ENCODE results near the gene GALNT10. TPM values are rescaled to one million over a fixed set of nuclear protein-coding genes. Genes with fewer than 3 reads are reported as not detected.

The GALNT10 gene
- total RNA-seq, 1 donor from 2014 or later = 178 TPM

DNA sequence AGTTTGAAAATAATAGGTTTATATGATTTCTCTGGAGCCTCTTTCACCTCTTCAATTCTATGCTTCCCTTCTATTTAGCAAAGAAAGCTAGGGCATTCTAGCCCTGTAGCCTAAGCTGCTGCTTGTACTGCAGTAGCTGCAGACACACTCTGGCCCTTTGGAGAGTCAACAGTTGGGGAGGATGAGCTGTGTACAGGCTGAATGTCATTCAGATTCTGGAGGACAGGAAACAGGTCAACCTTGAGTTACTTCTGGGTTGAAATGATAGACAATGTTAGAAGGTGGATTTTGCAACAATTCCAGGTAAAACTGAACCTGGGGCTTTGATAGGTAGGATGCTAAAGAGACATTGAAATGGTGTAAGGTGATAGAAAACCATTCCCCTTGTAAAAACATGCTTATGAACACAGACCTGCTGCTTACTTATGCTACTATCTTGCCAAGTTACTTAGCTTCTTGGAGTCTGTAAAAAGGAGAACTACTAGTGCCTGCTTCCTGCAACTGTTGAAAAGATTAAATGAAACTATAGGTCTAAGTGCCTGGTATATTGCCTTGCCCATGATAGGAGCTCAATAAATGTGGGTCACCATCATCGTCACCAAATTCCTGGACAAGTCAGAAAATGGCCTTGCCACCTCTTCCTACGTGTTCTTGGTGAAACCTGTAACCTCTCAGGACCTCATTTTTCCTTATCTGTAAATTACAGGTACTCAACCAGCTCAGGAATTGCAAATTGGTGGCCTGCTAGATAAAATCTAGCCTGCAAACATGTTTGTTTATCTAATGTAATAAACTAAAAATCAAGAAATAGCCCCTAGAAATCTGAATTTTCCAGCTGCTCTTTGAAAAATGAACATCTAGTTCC lies 83.7 kb downstream of the GALNT10 start:
- Mint-ChIP-seq H3K36me3 (ENCODE audit: unreplicated experiment) (peaks cover 3% of the 10 kb centered on the region), H3K4me1 (ENCODE audit: unreplicated experiment) (peaks cover 54% of the 10 kb centered on the region), H3K9me3 (ENCODE audit: unreplicated experiment) (no peaks in the 10 kb centered on the region), H3K27ac (ENCODE audit: unreplicated experiment) (no peak overlapping the region), H3K27me3 (ENCODE audit: unreplicated experiment) (no peaks in the 10 kb centered on the region), H3K4me3 (ENCODE audit: unreplicated experiment) (no peak overlapping the region)
- TF ChIP-seq, protein P1, sequence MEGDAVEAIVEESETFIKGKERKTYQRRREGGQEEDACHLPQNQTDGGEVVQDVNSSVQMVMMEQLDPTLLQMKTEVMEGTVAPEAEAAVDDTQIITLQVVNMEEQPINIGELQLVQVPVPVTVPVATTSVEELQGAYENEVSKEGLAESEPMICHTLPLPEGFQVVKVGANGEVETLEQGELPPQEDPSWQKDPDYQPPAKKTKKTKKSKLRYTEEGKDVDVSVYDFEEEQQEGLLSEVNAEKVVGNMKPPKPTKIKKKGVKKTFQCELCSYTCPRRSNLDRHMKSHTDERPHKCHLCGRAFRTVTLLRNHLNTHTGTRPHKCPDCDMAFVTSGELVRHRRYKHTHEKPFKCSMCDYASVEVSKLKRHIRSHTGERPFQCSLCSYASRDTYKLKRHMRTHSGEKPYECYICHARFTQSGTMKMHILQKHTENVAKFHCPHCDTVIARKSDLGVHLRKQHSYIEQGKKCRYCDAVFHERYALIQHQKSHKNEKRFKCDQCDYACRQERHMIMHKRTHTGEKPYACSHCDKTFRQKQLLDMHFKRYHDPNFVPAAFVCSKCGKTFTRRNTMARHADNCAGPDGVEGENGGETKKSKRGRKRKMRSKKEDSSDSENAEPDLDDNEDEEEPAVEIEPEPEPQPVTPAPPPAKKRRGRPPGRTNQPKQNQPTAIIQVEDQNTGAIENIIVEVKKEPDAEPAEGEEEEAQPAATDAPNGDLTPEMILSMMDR (IDR thresholded peaks at IDR 0.05) = no peak
- DNase-seq (ENCODE audit: extremely low spot score, unreplicated experiment) = no peak

DNA sequence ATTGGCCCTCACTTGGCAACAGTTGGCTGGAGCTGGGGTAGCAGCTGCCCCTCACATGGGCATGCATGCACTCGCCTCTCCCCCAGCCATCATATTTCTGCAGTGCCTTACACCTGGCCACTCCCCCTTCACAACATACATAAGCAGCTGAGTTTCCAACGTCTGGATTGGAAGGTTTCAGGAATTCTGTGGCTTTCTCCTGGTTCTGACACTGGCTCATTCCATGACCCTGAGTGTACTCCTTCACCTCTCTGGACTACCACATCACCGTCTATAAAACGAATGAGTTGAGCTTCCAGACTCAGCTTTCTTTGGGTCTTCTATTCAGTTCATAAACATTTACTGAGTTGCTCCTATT lies 84.3 kb downstream of the GALNT10 start:
- peaks cover 3% of the 10 kb centered on the region for H3K36me3 Mint-ChIP-seq (ENCODE audit: unreplicated experiment)
- DNase-seq (ENCODE audit: extremely low spot score, unreplicated experiment) = no peak
- no peak overlapping the region for H3K27ac Mint-ChIP-seq (ENCODE audit: unreplicated experiment)
- H3K9me3 Mint-ChIP-seq (ENCODE audit: unreplicated experiment) = no peaks in the 10 kb centered on the region
- H3K27me3 Mint-ChIP-seq (ENCODE audit: unreplicated experiment) = no peaks in the 10 kb centered on the region
- TF ChIP-seq, protein P1 (IDR thresholded peaks at IDR 0.05) = no peak
- H3K4me3 Mint-ChIP-seq (ENCODE audit: unreplicated experiment) = no peak overlapping the region
- H3K4me1 Mint-ChIP-seq (ENCODE audit: unreplicated experiment) = peaks cover 54% of the 10 kb centered on the region

DNA sequence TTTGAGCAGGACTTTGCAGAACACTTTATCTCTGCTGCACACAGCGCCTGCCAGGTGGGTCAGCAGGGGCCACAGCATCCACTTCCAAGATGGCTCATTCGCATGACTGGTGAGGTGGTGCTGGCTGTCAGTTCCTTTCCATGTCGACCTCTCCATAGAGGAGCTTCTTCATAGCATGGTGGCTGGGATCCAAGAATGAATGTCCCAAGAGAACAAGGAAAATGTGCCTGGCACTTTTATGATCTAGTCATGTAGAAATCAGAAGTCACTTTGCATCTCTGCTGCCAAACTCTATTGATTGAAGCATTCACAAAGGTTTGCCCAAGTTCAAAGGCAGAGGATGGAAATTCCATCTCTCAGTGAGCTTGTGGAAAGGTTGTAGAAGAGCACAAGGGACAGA lies 85.0 kb downstream of the GALNT10 start:
- peaks cover 3% of the 10 kb centered on the region for H3K36me3 Mint-ChIP-seq (ENCODE audit: unreplicated experiment)
- DNase-seq (ENCODE audit: extremely low spot score, unreplicated experiment) = no peak
- no peaks in the 10 kb centered on the region for H3K9me3 Mint-ChIP-seq (ENCODE audit: unreplicated experiment)
- TF ChIP-seq, protein P1 (IDR thresholded peaks at IDR 0.05) = no peak
- peaks cover 54% of the 10 kb centered on the region for H3K4me1 Mint-ChIP-seq (ENCODE audit: unreplicated experiment)
- no peak overlapping the region for H3K27ac Mint-ChIP-seq (ENCODE audit: unreplicated experiment)
- H3K27me3 Mint-ChIP-seq (ENCODE audit: unreplicated experiment) = no peaks in the 10 kb centered on the region
- H3K4me3 Mint-ChIP-seq (ENCODE audit: unreplicated experiment) = no peak overlapping the region

DNA sequence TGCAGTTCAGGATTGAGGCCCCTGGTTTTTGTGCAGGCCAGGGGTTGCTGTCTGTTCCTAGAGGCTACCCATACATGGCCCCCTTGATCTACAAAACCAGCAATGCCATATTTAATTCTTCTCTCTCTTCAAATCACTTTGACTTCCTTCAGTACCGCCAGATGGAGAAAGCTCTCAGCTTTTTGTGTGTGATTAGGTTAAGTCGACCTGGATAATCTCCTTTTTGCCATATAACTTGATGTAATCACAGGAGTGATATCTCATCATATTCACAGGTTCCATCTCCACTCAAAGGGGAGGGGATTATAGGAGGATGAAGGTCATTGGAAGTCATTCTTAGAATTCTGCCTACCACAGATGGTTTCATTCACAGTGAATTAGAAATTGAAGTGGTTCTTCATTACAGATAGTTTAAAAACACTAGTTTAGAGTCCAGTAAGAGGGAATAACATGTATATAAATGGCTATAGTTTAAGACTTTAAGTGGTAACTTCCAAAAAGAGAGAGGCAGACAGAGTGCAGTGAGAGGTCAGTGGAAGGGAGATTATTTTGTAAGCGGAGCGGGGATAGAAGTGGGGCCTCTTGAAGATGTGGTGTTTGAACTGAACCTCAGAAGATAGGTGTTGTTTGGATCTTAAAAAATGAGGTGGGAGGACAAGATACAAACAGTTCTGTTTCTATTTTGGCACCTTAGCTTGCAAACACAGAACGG lies 85.9 kb downstream of the GALNT10 start:
- Mint-ChIP-seq H3K27me3 (ENCODE audit: unreplicated experiment) (no peaks in the 10 kb centered on the region), H3K27ac (ENCODE audit: unreplicated experiment) (peak overlapping the region; percentile 63), H3K4me1 (ENCODE audit: unreplicated experiment) (peaks cover 53% of the 10 kb centered on the region), H3K9me3 (ENCODE audit: unreplicated experiment) (no peaks in the 10 kb centered on the region), H3K4me3 (ENCODE audit: unreplicated experiment) (no peak overlapping the region), H3K36me3 (ENCODE audit: unreplicated experiment) (peaks cover 3% of the 10 kb centered on the region)
- no peak for DNase-seq (ENCODE audit: extremely low spot score, unreplicated experiment)
- TF ChIP-seq, protein P1 (IDR thresholded peaks at IDR 0.05) = no peak

DNA sequence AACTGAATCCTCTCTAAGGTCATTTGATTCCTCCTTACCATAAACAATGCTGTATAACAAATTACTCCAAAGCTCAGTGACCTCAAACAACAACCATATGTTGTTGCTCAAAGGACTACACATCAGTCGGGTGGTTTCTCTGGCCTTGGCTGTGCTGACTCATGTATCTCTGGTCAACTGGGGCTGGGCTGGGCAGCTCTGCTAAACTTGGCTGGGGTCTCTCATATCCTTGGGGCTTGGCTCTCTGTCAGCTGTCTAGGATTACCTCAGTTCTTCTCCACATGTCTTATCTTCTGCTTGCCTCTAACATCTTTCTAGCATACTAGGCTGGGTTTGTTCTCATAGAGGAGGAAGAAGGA lies 86.4 kb downstream of the GALNT10 start:
- no peak for DNase-seq (ENCODE audit: extremely low spot score, unreplicated experiment)
- Mint-ChIP-seq H3K27me3 (ENCODE audit: unreplicated experiment) (no peaks in the 10 kb centered on the region), H3K36me3 (ENCODE audit: unreplicated experiment) (peaks cover 3% of the 10 kb centered on the region), H3K4me1 (ENCODE audit: unreplicated experiment) (peaks cover 47% of the 10 kb centered on the region), H3K9me3 (ENCODE audit: unreplicated experiment) (no peaks in the 10 kb centered on the region), H3K27ac (ENCODE audit: unreplicated experiment) (peak overlapping the region; percentile 63), H3K4me3 (ENCODE audit: unreplicated experiment) (no peak overlapping the region)
- TF ChIP-seq, protein P1 (IDR thresholded peaks at IDR 0.05) = no peak
